T-helper 1 cell treated with Interleukin-12 subunit alpha and Interleukin-12 subunit beta and Interleukin-4 antibody, amounts not matched to agents 30 μg/mL and 1 μg/mL, for 36 hours (primary cell): ENCODE measurements around the gene RASAL3.

Experiments used
- H3K27ac Mint-ChIP-seq: one replicate; pipeline ENCODE4 v1.8.0; 2021; ENCODE audit warnings: mild to moderate bottlenecking, mixed read lengths
- H3K27me3 Mint-ChIP-seq: one replicate; pipeline ENCODE4 v1.8.0; 2021; ENCODE audit warnings: low read depth, mixed read lengths
- H3K36me3 Mint-ChIP-seq: one replicate; pipeline ENCODE4 v1.8.0; 2021; ENCODE audit warnings: low read depth, mixed read lengths
- H3K4me1 Mint-ChIP-seq: one replicate; pipeline ENCODE4 v1.8.0; 2021; ENCODE audit warnings: low read depth, mixed read lengths
- H3K4me3 Mint-ChIP-seq: one replicate; pipeline ENCODE4 v1.8.0; 2021; ENCODE audit warnings: mild to moderate bottlenecking, moderate library complexity, mixed read lengths
- H3K9me3 Mint-ChIP-seq: one replicate; pipeline ENCODE4 v1.8.0; 2021; ENCODE audit warnings: mixed read lengths

Gene RASAL3

GRCh38 chr19:15437355-15438123 lies 26.8 kb downstream of the RASAL3 start:
- Mint-ChIP-seq H3K4me1 (peaks cover 9% of the 10 kb centered on the region), H3K9me3 (no peaks in the 10 kb centered on the region), H3K36me3 (peaks cover 8% of the 10 kb centered on the region), H3K4me3 (no peak overlapping the region), H3K27me3 (no peaks in the 10 kb centered on the region), H3K27ac (no peak overlapping the region)

DNA sequence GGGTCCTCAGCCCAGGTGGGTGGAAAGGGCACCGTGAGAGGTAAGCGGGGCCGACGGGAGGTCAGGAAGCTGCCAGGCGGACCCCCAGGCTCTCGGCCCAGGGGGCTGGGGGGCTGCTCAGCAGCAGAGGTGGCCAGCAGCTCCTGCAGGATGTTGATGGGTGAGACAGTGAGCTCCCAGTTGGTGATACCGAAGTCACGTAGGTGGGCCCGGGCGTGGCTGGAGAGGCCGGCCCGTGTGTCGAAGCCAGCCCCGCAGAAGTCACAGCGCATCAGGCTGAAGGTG lies 27.6 kb downstream of the RASAL3 start:
- Mint-ChIP-seq H3K27me3 (no peaks in the 10 kb centered on the region), H3K4me1 (peaks cover 11% of the 10 kb centered on the region), H3K9me3 (no peaks in the 10 kb centered on the region), H3K4me3 (no peak overlapping the region), H3K27ac (no peak overlapping the region), H3K36me3 (peaks cover 11% of the 10 kb centered on the region)

- Mint-ChIP-seq H3K27me3 (no peaks in the 10 kb centered on the region), H3K4me1 (peaks cover 17% of the 10 kb centered on the region), H3K9me3 (no peaks in the 10 kb centered on the region), H3K4me3 (no peak overlapping the region), H3K27ac (peak overlapping the region; percentile 16), H3K36me3 (peaks cover 15% of the 10 kb centered on the region)
Observed at GRCh38 chr19:15436012-15436825, 28.1 kb downstream of the RASAL3 start.

GRCh38 chr19:15433519-15434069 lies 30.8 kb downstream of the RASAL3 start:
- H3K36me3 Mint-ChIP-seq = peaks cover 16% of the 10 kb centered on the region
- H3K4me1 Mint-ChIP-seq = peaks cover 24% of the 10 kb centered on the region
- H3K9me3 Mint-ChIP-seq = no peaks in the 10 kb centered on the region
- peak overlapping the region; percentile 90 for H3K27ac Mint-ChIP-seq
- H3K4me3 Mint-ChIP-seq = peak overlapping the region; percentile 90
- H3K27me3 Mint-ChIP-seq = no peaks in the 10 kb centered on the region

DNA sequence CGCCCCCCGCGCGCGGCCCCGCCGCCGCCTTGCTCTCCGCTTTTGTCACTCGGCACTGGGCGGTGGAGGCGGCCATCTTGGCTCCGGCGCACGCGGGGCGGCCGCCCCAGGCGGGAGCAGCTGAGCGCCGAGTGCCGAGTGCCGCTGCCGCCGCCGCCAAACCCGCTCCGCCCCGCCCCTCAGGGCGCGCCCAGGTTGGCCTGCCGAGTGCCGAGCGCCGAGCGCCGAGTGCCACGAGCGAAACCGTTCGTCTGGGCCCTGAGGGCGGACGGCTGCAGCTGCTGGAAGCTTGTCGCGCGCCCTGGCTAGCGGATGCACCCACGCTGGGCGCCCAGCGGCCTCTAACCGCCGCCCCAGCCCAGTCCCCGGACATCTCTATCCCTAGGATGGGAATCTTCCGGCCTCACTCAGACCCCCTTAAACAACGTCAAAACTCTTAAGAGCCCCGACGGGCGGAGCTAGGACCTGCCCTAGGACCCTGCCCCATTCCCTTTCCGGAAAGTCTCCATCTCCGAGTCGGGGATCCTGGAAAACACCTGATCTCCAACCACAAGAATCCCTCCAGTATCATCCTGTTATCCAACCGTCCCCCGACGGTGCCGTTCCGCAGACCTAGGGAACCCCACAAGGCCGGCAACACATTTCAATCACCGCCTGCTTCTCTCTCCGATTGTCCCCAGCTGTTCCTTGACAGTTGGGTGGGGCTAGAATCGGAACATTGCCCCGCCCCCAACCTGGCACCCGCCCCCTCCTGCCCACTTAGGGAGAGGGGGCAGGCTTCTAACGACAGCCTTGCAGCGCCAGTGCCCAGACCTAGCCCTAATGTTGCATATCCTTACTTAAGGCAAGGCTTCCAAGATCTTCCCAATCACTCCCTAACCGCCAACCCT lies 31.5 kb downstream of the RASAL3 start:
- H3K27ac Mint-ChIP-seq = peak overlapping the region; percentile 90
- peaks cover 16% of the 10 kb centered on the region for H3K36me3 Mint-ChIP-seq
- no peaks in the 10 kb centered on the region for H3K9me3 Mint-ChIP-seq
- peaks cover 24% of the 10 kb centered on the region for H3K4me1 Mint-ChIP-seq
- H3K27me3 Mint-ChIP-seq = no peaks in the 10 kb centered on the region
- H3K4me3 Mint-ChIP-seq = peak overlapping the region; percentile 90

DNA sequence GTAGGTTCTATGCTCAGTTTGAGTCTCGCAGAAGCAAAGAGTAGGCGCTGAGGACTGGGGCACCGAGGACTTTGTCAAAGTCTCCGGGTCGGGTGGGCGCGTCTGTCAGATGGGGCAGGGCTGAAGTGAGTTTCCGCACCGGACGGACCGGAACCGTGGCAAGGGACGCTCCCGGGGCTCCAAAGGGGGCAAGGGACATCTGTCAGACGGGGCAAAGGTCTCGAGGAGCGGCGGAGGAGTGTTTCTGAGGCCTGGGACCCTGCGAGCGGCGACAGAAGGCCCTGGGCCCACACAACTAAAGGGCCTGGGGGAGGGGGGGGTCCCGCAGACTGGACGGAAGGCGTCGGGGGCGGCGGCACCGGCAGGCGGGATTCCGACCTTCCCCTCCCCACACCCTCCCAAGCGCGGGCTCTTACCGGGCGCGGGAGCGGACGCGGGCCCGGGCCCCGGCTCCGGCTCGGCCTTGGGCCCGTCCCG lies 32.3 kb downstream of the RASAL3 start:
- Mint-ChIP-seq H3K4me1 (peaks cover 26% of the 10 kb centered on the region), H3K36me3 (peaks cover 19% of the 10 kb centered on the region), H3K9me3 (no peaks in the 10 kb centered on the region), H3K27ac (peak overlapping the region; percentile 88), H3K27me3 (no peaks in the 10 kb centered on the region), H3K4me3 (peak overlapping the region; percentile 95)

DNA sequence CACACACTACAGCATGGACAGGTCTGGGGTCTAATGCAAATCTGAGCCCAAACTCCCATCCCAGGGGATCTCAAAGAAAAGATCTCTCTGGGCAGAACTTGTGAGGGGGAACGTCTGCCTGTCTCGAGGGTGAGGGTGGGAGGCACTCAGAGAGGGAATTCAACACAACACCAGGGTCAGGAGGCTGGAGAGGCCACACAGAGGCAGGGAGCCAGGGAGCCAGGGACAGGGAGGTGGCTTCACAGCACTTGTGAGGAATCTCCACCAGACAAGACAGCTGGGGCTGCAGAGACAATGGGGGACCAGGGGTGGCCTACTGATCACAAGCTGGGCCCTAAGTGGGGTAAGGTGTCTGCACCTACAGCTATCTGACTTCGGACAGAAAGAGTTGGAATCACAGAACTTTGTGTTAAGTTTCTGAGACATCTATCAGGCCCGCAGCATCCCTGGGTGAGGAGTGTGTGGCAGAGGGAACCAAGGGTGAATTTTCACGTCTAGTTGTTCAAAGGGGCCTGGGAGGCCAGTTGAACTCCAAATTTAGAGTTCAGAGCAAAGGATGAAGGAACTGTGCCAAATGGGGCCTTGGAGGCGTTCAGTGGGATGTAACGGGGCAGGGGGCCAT lies 32.8 kb downstream of the RASAL3 start:
- no peaks in the 10 kb centered on the region for H3K9me3 Mint-ChIP-seq
- no peaks in the 10 kb centered on the region for H3K27me3 Mint-ChIP-seq
- peaks cover 20% of the 10 kb centered on the region for H3K36me3 Mint-ChIP-seq
- H3K4me1 Mint-ChIP-seq = peaks cover 26% of the 10 kb centered on the region
- H3K27ac Mint-ChIP-seq = peak overlapping the region; percentile 88
- H3K4me3 Mint-ChIP-seq = peak overlapping the region; percentile 95

DNA sequence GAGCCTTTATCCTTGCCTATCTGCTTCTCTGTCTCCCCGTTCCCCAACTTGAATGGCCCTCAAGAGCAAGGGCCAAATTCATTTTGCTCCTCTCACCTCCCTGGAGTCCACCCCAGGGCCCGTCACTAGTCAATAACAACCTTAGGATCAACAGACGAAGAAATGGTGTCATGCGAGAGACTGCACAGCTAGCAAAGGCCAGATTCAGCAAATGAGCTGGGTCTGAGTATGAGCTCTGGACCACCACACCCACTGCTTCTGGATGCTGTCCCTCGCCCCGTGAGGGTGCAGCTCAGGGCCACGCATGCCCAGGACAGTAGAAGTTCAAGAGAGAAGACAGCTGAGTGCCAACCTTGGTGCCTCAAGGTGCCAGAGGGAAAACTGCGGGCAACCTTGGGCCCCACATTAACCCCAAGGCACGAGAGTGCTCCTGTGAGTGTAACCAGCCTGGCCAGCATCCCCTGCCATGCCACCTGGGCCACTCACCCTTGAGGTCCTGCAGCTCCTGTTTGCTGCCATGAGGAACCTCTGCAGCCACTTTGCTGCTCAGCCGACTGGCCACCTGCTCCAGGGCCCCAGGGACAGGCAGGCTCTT lies 33.7 kb downstream of the RASAL3 start:
- Mint-ChIP-seq H3K4me3 (peak overlapping the region; percentile 95), H3K4me1 (peaks cover 28% of the 10 kb centered on the region), H3K27me3 (no peaks in the 10 kb centered on the region), H3K9me3 (no peaks in the 10 kb centered on the region), H3K27ac (peak overlapping the region; percentile 34), H3K36me3 (peaks cover 25% of the 10 kb centered on the region)

- Mint-ChIP-seq H3K4me1 (peaks cover 28% of the 10 kb centered on the region), H3K4me3 (no peak overlapping the region), H3K36me3 (peaks cover 26% of the 10 kb centered on the region), H3K27ac (no peak overlapping the region), H3K9me3 (no peaks in the 10 kb centered on the region), H3K27me3 (no peaks in the 10 kb centered on the region)
Observed at GRCh38 chr19:15429825-15430467, 34.4 kb downstream of the RASAL3 start.

- peaks cover 28% of the 10 kb centered on the region for H3K36me3 Mint-ChIP-seq
- no peaks in the 10 kb centered on the region for H3K27me3 Mint-ChIP-seq
- peaks cover 28% of the 10 kb centered on the region for H3K4me1 Mint-ChIP-seq
- no peaks in the 10 kb centered on the region for H3K9me3 Mint-ChIP-seq
- no peak overlapping the region for H3K4me3 Mint-ChIP-seq
- H3K27ac Mint-ChIP-seq = no peak overlapping the region
Observed at GRCh38 chr19:15428956-15429824, 35.2 kb downstream of the RASAL3 start.

GRCh38 chr19:15427991-15428471 lies 36.3 kb downstream of the RASAL3 start:
- Mint-ChIP-seq H3K36me3 (peaks cover 37% of the 10 kb centered on the region), H3K4me3 (no peak overlapping the region)

GRCh38 chr19:15427350-15427700 lies 37.0 kb downstream of the RASAL3 start:
- Mint-ChIP-seq H3K4me1 (peaks cover 21% of the 10 kb centered on the region), H3K27ac (no peak overlapping the region), H3K27me3 (no peaks in the 10 kb centered on the region), H3K36me3 (peaks cover 44% of the 10 kb centered on the region), H3K9me3 (peaks cover 4% of the 10 kb centered on the region), H3K4me3 (no peak overlapping the region)

More at GRCh38 chr19:15427991-15428471, 36.3 kb downstream of the RASAL3 start:
- no peaks in the 10 kb centered on the region for H3K27me3 Mint-ChIP-seq
- H3K27ac Mint-ChIP-seq = no peak overlapping the region
- peaks cover 23% of the 10 kb centered on the region for H3K4me1 Mint-ChIP-seq
- H3K9me3 Mint-ChIP-seq = peaks cover 4% of the 10 kb centered on the region
